Astrocyte of the spinal cord (primary cell): Measurements from ENCODE around the gene EPB41L4A.

Source experiments
- DNase-seq: peaks from one replicate; pipeline ENCODE4 v3.0.0; 2011; ENCODE audit warnings: low read depth, low spot score
- H3K4me3 ChIP-seq: 2 replicates; pipeline ENCODE4 v1.5.1; 2011; ENCODE audit warnings: low read depth, mild to moderate bottlenecking, low read length, moderate library complexity
- in situ Hi-C: cut with HindIII; loops from 2 replicates; pipeline ENCODE4 v1.10.0; 2017; ENCODE audit warnings: low sequenced_read_pairs
- TF ChIP-seq, protein P1 (sequence below): IDR thresholded peaks from 2 replicates; pipeline ENCODE4 v1.5.1; 2012; ENCODE audit warnings: low read depth, mild to moderate bottlenecking, low read length, inconsistent platforms

Gene EPB41L4A

DNA sequence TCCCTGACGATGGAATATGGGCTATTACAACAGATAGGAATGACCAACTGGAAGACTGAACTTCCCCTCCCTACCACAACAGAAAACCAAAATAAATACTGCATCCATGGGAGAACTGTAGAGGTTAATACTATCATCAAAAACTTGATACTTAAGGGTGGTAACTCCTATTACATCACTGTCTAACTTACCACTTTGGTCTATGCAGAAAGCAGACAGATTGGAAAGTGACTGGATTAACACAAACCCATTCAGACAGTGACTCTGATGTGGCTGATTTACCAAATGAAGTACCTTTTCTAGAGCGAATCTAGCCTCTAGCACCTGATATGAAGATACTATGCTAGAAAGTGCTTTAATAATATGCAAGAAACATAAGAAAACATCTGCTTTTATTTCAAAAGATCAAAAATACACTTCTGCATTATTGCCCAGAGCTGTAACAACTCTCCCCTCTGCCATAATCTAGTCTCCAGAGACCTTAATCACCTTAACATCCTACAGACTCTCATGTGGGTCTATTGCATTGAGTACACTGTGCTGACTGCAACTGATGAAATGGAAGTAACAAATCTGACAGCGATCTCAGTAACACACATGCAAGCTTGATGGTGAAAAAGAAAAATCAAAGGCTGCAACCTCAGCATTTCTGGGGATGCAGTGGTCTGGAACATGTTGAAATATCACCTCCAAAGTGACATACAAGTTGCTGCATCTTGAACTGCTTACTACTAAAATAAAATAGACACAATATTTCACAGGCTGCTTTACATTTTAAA, 62.7 kb downstream of the EPB41L4A start:
- in situ Hi-C loops = no loop called here
- DNase-seq = no peak

GRCh38 chr5:112355058-112355685, 63.9 kb downstream of the EPB41L4A start:
- H3K4me3 ChIP-seq = no peak overlapping the region
- in situ Hi-C loops = no loop called here
- no peak for DNase-seq
- TF ChIP-seq, protein P1, sequence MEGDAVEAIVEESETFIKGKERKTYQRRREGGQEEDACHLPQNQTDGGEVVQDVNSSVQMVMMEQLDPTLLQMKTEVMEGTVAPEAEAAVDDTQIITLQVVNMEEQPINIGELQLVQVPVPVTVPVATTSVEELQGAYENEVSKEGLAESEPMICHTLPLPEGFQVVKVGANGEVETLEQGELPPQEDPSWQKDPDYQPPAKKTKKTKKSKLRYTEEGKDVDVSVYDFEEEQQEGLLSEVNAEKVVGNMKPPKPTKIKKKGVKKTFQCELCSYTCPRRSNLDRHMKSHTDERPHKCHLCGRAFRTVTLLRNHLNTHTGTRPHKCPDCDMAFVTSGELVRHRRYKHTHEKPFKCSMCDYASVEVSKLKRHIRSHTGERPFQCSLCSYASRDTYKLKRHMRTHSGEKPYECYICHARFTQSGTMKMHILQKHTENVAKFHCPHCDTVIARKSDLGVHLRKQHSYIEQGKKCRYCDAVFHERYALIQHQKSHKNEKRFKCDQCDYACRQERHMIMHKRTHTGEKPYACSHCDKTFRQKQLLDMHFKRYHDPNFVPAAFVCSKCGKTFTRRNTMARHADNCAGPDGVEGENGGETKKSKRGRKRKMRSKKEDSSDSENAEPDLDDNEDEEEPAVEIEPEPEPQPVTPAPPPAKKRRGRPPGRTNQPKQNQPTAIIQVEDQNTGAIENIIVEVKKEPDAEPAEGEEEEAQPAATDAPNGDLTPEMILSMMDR = no peak

More for the DNA sequence above, 62.7 kb downstream of the EPB41L4A start:
- H3K4me3 ChIP-seq = no peak overlapping the region
- TF ChIP-seq, protein P1 = no peak

- in situ Hi-C loops = no loop called here
- TF ChIP-seq, protein P1 = no peak
- H3K4me3 ChIP-seq = no peak overlapping the region
- DNase-seq = no peak
Observed at GRCh38 chr5:112353678-112354077, 65.4 kb downstream of the EPB41L4A start.

DNA sequence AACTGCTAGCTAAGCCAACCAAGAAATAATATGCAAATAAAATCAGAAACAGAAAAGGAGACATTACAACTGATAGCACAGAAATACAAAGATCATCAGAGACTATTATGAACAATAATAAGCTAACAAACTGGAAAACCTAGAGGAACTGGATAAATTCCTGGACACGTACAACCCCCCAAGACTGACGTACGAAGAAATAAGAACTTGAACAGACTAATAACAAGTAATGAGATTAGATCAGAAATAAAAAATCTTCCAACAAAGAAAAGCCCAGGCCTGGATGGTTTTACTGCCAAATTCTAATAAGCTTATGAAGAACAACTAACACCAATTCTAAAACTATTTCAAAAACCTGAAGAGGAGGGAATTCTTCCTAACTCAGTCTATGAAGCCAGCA, 67.9 kb downstream of the EPB41L4A start:
- no peak overlapping the region for H3K4me3 ChIP-seq
- TF ChIP-seq, protein P1 = no peak
- DNase-seq = no peak
- in situ Hi-C loops = no loop called here

DNA sequence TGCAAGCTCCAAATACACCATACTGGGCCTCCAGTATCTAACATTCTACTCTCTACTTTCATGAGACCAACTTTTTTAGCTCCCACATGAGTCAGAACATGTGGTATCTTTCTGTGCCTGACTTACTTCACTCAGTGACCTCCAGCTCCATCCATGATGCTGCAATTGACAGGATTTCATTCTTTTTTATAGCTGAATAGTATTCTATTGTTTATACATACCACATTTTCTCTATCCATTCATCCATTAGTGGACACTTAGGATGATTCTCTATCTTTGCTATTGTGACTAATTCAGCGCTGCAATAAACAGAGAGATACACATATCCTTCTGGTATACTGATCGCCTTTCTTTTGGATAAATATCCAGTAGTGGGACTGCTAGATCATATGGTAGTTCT, 68.5 kb downstream of the EPB41L4A start:
- no peak for DNase-seq
- TF ChIP-seq, protein P1 = no peak
- no peak overlapping the region for H3K4me3 ChIP-seq
- in situ Hi-C loops = no loop called here

GRCh38 chr5:112349371-112349770, 69.7 kb downstream of the EPB41L4A start:
- DNase-seq = no peak
- TF ChIP-seq, protein P1 = no peak
- no peak overlapping the region for H3K4me3 ChIP-seq
- in situ Hi-C loops = no loop called here
